GOT3 (cell line): ENCODE results near the gene SLC13A3.

Source experiments
- DNase-seq: peaks from one replicate; lab custom pipeline; 2025; ENCODE audit warnings: mixed read lengths; lab: John Stamatoyannopoulos, UW

The SLC13A3 gene

GRCh38 chr20:46651091-46651962 is at the start of gene SLC13A3:
Gene SLC13A3, minus strand, starts transcription at chr20:46651459. Its CDS starts 38 bp downstream, at chr20:46651421.
- no peak for DNase-seq

- no peak for DNase-seq
Observed at GRCh38 chr20:46701057-46701456, 49.8 kb upstream of the SLC13A3 start.

GRCh38 chr20:46700481-46700880 is 49.2 kb upstream of the SLC13A3 start:
- no peak for DNase-seq

GRCh38 chr20:46699651-46700359 is 48.5 kb upstream of the SLC13A3 start:
- DNase-seq: no peak

- DNase-seq: no peak
Observed at GRCh38 chr20:46698788-46699187, 47.5 kb upstream of the SLC13A3 start.

- DNase-seq: no peak
Observed at GRCh38 chr20:46696791-46697279, 45.6 kb upstream of the SLC13A3 start.

- no peak for DNase-seq
Observed at GRCh38 chr20:46695892-46696291, 44.6 kb upstream of the SLC13A3 start.

GRCh38 chr20:46694484-46694883 is 43.2 kb upstream of the SLC13A3 start:
- DNase-seq: no peak

GRCh38 chr20:46691196-46691595 is 39.9 kb upstream of the SLC13A3 start:
- no peak for DNase-seq

GRCh38 chr20:46690219-46691106 is 39.2 kb upstream of the SLC13A3 start:
- DNase-seq: no peak

- DNase-seq: no peak
Observed at GRCh38 chr20:46689754-46690085, 38.5 kb upstream of the SLC13A3 start.

GRCh38 chr20:46689082-46689753 is 38.0 kb upstream of the SLC13A3 start, which contains the start of gene TP53RK:
Gene TP53RK, minus strand, starts transcription at chr20:46689444. Its CDS starts 30 bp downstream, at chr20:46689414.
- peak; percentile 98 for DNase-seq

- DNase-seq: no peak
Observed at GRCh38 chr20:46688151-46689081, 37.2 kb upstream of the SLC13A3 start.

- no peak for DNase-seq
Observed at GRCh38 chr20:46683939-46684750, 32.9 kb upstream of the SLC13A3 start.

- no peak for DNase-seq
Observed at GRCh38 chr20:46683668-46683938, 32.3 kb upstream of the SLC13A3 start.

- no peak for DNase-seq
Observed at GRCh38 chr20:46683011-46683667, 31.9 kb upstream of the SLC13A3 start.

GRCh38 chr20:46682063-46682821 is 31.0 kb upstream of the SLC13A3 start:
- no peak for DNase-seq
